Effector CD4-positive, alpha-beta T cell (primary cell): ENCODE measurements around the gene UBR3.
A peak's percentile ranks its signal among the peaks of the same experiment; 100 is the strongest.
"Not testable (repeated sequence)": the region's sequence is repeated elsewhere in the genome, so short reads cannot be mapped to it uniquely, and the experiment has no call there.

Experiments used
- DNase-seq: peaks from one replicate; pipeline ENCODE4 v3.0.0-alpha.2; 2020
- total RNA-seq: gene quantifications from one replicate; lab custom pipeline; 2026; lab: John Stamatoyannopoulos, UW

Gene UBR3
- 108 reads per million, percentile 84 among the genes with 10 or more reads in this experiment for total RNA-seq

DNA sequence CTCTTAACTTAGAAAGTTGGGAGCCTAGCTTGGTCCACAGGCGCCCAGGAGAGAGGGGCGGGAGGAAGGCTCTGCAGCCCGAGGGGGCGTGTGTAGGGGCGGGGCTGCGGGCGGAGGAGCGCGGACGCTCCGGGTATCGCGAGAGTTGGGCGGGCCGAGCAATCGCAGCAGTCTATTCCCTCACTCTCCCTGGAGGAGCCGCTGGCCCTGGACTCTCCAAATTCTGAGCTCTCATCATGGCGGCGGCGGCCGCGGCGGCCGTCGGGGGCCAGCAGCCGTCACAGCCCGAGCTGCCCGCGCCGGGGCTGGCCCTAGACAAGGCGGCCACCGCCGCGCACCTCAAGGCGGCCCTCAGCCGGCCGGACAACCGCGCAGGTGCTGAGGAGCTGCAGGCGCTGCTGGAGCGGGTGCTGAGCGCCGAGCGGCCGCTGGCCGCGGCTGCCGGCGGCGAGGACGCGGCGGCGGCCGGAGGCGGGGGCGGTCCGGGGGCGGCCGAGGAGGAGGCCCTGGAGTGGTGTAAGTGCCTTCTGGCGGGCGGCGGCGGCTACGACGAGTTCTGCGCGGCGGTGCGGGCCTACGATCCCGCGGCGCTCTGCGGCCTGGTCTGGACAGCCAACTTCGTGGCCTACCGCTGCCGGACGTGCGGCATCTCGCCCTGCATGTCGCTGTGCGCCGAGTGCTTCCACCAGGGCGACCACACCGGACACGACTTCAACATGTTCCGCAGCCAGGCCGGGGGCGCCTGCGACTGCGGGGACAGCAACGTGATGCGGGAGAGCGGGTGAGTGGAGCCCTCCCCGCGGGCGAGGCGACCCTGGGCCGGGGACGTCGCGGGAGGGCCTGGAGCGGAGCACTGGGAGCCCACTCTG, at the start of gene UBR3:
Gene UBR3, plus strand, starts transcription at position 183 of the 869 bp plus-strand sequence. Its CDS starts 54 bp downstream, at position 237.
- DNase-seq, result peak; percentile 88

DNA sequence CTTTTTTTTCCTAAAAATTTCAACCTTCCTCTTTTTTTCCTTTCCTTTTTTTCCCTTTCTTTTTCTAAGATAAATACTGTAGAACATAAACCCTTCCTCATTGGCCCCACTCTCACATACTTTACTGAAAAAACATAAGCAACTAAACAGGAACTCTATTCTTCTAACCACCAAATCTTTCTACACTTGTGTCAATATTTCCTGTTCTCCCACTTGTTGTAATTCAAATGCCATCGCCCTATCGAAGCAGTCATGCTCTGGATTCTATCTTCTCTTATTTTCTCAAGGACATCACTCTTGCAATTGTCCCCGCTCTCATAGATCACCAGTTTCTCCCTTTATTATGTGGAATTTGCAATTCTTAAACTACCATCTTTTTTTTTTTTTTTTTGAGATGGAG, 48.8 kb upstream of the UBR3 start:
- no peak for DNase-seq

DNA sequence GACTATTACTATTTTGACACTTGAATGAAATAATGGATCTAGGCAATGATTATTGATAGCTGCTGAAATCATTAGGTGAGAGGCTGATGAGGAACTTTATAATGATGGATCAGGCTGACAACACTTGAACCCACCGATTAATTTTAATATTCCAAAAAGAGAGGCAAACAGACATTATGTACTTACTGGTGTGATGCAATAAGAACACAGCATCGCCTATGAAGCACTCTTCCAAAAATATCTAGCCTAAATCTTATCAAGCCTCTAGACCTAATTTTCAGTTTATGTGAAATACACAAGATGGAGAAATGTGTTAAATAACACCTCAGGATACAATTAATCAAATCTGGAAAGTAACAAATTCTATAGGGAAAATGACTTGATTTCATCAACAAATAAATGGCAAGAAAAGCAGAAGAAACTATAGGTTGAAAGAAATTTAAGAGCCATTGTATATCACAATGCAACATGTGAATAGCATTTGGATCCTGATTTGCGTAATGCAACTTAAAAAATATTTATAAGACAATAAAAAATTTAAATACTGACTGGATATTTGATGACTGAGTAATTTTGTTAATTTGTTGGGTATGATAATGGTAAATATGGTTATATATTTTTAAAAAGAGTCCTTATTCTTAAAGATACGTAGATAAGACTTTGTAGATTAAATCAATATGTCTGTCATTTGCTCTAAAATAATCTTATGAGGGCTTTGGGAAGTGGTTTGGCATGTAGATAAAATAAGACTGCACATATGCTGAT, 45.8 kb upstream of the UBR3 start:
- DNase-seq, result no peak

DNA sequence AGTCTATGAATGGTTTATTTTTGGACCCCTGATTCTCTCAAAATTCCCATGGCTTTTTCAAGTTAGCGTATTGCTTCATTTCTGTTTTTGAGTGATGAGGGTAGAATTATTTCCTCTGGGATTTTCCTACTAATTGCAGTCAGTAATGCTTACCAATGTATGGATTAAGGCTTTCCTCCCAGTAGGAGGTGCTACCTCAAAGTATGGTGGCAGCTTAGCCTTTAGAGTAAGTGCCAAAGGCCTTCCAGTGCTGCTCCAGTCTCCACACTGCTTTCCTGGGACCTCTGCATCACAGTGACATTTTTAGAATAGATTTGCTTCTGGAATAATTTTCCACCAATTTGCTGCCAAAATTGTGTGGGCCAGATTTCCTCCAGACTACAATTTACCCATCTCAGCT, 44.7 kb upstream of the UBR3 start:
- no peak for DNase-seq

- no peak for DNase-seq
Observed at GRCh38 chr2:169790581-169790980, 36.7 kb upstream of the UBR3 start.

GRCh38 chr2:169795181-169795580, 32.1 kb upstream of the UBR3 start:
- no peak for DNase-seq

- no peak for DNase-seq
Observed at GRCh38 chr2:169796441-169796840, 30.8 kb upstream of the UBR3 start.

GRCh38 chr2:169797601-169798000, 29.7 kb upstream of the UBR3 start:
- DNase-seq, result no peak

GRCh38 chr2:169798397-169798717, 28.9 kb upstream of the UBR3 start:
- DNase-seq, result no peak

DNA sequence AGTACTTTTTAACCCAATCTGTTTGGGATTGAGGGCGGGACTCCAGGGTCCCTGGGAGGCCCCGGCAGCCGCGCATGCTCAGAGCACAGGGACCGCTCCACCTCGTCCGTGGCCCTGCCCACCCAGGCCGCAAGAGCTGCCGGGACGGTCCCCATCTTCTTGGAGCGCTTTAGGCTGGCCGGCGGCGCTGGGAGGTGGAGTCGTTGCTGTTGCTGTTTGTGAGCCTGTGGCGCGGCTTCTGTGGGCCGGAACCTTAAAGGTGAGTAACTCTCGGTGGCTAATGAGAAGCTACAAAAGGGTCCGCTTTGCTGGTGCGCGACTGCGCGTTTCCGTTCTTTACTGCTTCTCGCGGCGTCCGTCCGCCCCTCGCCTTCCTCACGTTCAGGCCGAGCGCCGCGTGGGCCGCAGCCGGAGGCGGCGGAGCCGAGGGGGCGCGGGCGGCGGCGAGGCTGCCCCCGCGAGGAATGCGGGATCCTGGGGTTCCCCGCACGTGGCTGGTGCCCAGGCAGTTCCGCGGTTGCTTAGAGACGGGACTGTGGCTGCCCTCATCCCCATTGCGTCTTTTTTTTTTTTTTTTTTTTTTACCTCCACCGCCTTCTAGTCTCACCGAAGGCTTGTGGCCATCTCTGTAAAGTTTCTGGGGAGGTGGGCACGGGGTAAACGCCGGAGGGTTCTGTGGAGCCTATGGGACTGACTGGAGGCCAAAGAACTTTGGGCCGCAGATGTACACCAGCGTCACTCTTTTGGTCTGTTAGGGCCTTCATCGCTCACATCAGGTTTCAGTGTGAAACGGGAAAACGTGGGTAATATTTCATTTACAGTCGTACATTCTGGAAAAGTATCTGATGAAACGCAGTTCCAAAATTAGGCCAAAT, 28.3 kb upstream of the UBR3 start, which contains the start of gene SSB:
Gene SSB, plus strand, starts transcription at position 154 of the 875 bp plus-strand sequence. CDS start 2,090 bp downstream, outside the sequence.
- DNase-seq, result peak; percentile 86

DNA sequence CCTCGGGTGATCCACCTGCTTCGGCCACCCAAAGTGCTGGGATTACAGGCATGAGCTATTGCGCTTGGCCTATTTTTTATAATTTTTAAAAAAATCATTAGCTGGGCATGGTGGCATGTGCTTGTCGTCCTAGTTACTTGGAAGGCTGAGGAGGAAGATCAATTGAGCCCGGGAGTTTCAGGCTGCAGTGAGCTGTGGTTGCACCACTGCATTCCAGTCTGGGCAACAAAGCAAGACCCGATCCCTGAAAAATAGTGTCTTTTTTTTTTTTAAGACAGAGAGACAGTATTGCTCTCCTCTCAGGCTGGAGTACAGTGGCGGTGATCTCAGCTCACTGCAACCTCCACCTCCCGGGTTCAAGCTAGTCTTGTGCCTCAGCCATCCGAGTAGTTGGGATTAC, 23.8 kb upstream of the UBR3 start:
- DNase-seq, result no peak

GRCh38 chr2:169806586-169806985, 20.7 kb upstream of the UBR3 start:
- no peak for DNase-seq

GRCh38 chr2:169808221-169808620, 19.0 kb upstream of the UBR3 start:
- no peak for DNase-seq

GRCh38 chr2:169815849-169816248, 11.4 kb upstream of the UBR3 start:
- no peak for DNase-seq

DNA sequence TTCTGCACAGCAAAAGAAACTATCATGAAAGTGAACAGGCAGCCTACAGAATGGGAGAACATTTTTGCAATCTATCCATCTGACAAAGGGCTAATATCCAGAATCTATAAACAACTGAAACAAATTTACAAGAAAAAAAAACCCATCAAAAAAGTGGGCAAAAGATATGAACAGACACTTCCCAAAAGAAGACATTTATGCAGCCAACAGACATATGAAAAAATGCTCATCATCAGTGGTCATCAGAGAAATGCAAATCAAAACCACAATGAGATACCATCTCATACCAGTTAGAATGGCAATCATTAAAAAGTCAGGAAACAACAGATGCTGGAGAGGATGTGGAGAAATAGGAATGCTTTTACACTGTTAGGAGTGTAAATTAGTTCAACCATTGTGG, 10.3 kb upstream of the UBR3 start:
- DNase-seq, result not testable (repeated sequence)

GRCh38 chr2:169817369-169817768, 9.9 kb upstream of the UBR3 start:
- DNase-seq, result not testable (repeated sequence)

DNA sequence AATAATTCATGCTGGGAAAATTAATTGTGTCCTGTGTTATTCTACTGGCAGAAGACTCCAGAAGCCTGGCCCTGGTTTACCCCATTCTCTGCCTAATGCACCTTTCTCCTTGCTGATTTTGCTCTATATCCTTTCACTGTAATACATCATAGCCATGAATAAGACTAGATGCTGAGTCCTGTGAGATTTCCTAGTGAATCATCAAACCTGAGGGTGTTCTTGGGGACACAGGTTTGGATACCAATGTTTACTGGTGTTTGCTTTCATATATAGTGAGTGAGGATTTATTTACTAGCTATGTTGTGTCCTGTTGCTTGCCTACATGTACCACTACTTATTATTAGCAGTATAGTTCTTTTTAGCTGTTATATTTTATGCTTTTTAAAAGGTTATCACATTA, 9.0 kb upstream of the UBR3 start:
- no peak for DNase-seq

GRCh38 chr2:169819106-169819505, 8.1 kb upstream of the UBR3 start:
- no peak for DNase-seq

- DNase-seq, result not testable (repeated sequence)
Observed at GRCh38 chr2:169820101-169820500, 7.2 kb upstream of the UBR3 start.

DNA sequence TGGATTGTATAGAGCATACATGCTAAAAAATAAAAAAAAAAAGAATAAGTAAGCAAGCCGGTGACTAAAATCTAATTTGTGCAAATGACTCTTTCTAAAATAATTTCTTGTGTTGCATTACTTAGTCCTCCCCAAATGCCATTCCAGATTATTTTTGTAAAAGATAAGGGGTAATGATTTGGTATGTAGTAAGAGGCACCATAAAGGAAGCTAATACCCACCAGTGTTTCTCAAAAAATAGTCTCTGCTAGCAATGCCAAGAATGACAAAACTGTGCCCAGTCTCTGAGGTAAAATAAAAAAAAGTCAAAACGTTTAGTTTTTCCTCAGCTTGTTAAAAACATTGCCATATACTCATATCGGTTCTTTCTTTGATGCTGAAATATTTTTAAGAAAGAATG, 5.2 kb upstream of the UBR3 start:
- DNase-seq, result no peak

GRCh38 chr2:169822785-169823392, 4.4 kb upstream of the UBR3 start:
- no peak for DNase-seq

GRCh38 chr2:169823996-169824372, 3.3 kb upstream of the UBR3 start:
- DNase-seq, result no peak
